Stimulated activated CD4-positive, alpha-beta T cell treated with anti-CD3 and anti-CD28 coated beads, Interleukin-12 subunit alpha, Interleukin-12 subunit beta, amount 100 ng/mL, for 24 hours (primary cell): ENCODE results near the gene CREB5.

Experiments
- DNase-seq, 2 experiments: peaks; one replicate each; pipeline ENCODE4 v3.0.0-alpha.2; 2020; ENCODE audit warnings: low read depth in 2 of 2

CREB5 gene

GRCh38 chr7:28434510-28434909 is 22.2 kb downstream of the CREB5 start:
- no peak for DNase-seq

- DNase-seq = no peak
Observed at GRCh38 chr7:28435152-28435551, 22.8 kb downstream of the CREB5 start.

GRCh38 chr7:28435732-28436378 is 23.5 kb downstream of the CREB5 start:
- no peak for DNase-seq

GRCh38 chr7:28440055-28440601 is 27.8 kb downstream of the CREB5 start:
- DNase-seq = no peak

- DNase-seq = no peak
Observed at GRCh38 chr7:28442540-28443420, 30.5 kb downstream of the CREB5 start.

GRCh38 chr7:28446131-28446530 is 33.8 kb downstream of the CREB5 start:
- DNase-seq = no peak

GRCh38 chr7:28447071-28447470 is 34.8 kb downstream of the CREB5 start:
- no peak for DNase-seq

- DNase-seq = no peak
Observed at GRCh38 chr7:28448708-28449107, 36.4 kb downstream of the CREB5 start.

- no peak for DNase-seq
Observed at GRCh38 chr7:28452681-28453080, 40.4 kb downstream of the CREB5 start.

- no peak for DNase-seq
Observed at GRCh38 chr7:28455486-28455885, 43.2 kb downstream of the CREB5 start.

GRCh38 chr7:28456044-28456443 is 43.7 kb downstream of the CREB5 start:
- DNase-seq = no peak

GRCh38 chr7:28458732-28459131 is 46.4 kb downstream of the CREB5 start:
- no peak for DNase-seq

GRCh38 chr7:28459306-28459705 is 47.0 kb downstream of the CREB5 start:
- DNase-seq = no peak

- DNase-seq = no peak
Observed at GRCh38 chr7:28465697-28466096, 53.4 kb downstream of the CREB5 start.

- DNase-seq = no peak
Observed at GRCh38 chr7:28466341-28466740, 54.0 kb downstream of the CREB5 start.

- DNase-seq = no peak
Observed at GRCh38 chr7:28466885-28467284, 54.6 kb downstream of the CREB5 start.

GRCh38 chr7:28469562-28469961 is 57.2 kb downstream of the CREB5 start:
- DNase-seq = no peak

GRCh38 chr7:28470344-28470743 is 58.0 kb downstream of the CREB5 start:
- DNase-seq = no peak

GRCh38 chr7:28472332-28472731 is 60.0 kb downstream of the CREB5 start:
- no peak for DNase-seq

GRCh38 chr7:28473571-28474281 is 61.4 kb downstream of the CREB5 start:
- DNase-seq = no peak

GRCh38 chr7:28474282-28474638 is 61.9 kb downstream of the CREB5 start:
- no peak for DNase-seq

- DNase-seq = no peak
Observed at GRCh38 chr7:28474640-28475039, 62.3 kb downstream of the CREB5 start.
